Measurements from ENCODE around the gene LRP1. TPM values are rescaled to one million over a fixed set of nuclear protein-coding genes. Genes with fewer than 3 reads are reported as not detected.

The LRP1 gene
- total RNA-seq, 1 donor from 2014 or later = 118 TPM

GRCh38 chr12:57127101-57127725 lies 1.1 kb upstream of the LRP1 start:
- Histone ChIP-seq H3K9ac (ENCODE audit: low read depth in 1 of 3, low read length in 3 of 3) (peak overlapping the region; percentile 43 to 92 (median 91)), H3K36me3 (ENCODE audit: control insufficient read depth in 3 of 3, insufficient read depth in 3 of 3, low read length in 3 of 3) (no peaks in the 10 kb centered on the region), H3K27me3 (ENCODE audit: control insufficient read depth in 3 of 3, insufficient read depth in 3 of 3, low read length in 3 of 3) (no peaks in the 10 kb centered on the region), H3K4me1 (ENCODE audit: control insufficient read depth in 3 of 3, insufficient read depth in 3 of 3, low read length in 3 of 3) (peaks cover 13 to 24% (median 22%) of the 10 kb centered on the region in 3 donors), H3K9me3 (ENCODE audit: control insufficient read depth in 3 of 3, low read length in 3 of 3) (no peaks in the 10 kb centered on the region), H3K27ac (ENCODE audit: low read depth, low read length) (peak overlapping the region; percentile 94), H3K4me3 (ENCODE audit: low read length in 3 of 3) (peak overlapping the region; percentile 78 to 93 (median 86))

GRCh38 chr12:57128519-57129247 lies 400 bp downstream of the LRP1 start:
- Histone ChIP-seq H3K4me1 (ENCODE audit: control insufficient read depth in 3 of 3, insufficient read depth in 3 of 3, low read length in 3 of 3) (peaks cover 22 to 35% (median 34%) of the 10 kb centered on the region in 3 donors), H3K9ac (ENCODE audit: low read depth in 1 of 3, low read length in 3 of 3) (peak overlapping the region; percentile 56 to 75 (median 57)), H3K27ac (ENCODE audit: low read depth, low read length) (peak overlapping the region; percentile 81), H3K36me3 (ENCODE audit: control insufficient read depth in 3 of 3, insufficient read depth in 3 of 3, low read length in 3 of 3) (no peaks in the 10 kb centered on the region), H3K27me3 (ENCODE audit: control insufficient read depth in 3 of 3, insufficient read depth in 3 of 3, low read length in 3 of 3) (no peaks in the 10 kb centered on the region), H3K4me3 (ENCODE audit: low read length in 3 of 3) (peak overlapping the region; percentile 67 to 78 (median 67)), H3K9me3 (ENCODE audit: control insufficient read depth in 3 of 3, low read length in 3 of 3) (no peaks in the 10 kb centered on the region)

GRCh38 chr12:57129321-57129842 lies 1.1 kb downstream of the LRP1 start:
- peaks cover 28 to 37% (median 36%) of the 10 kb centered on the region in 3 donors for H3K4me1 ChIP-seq (ENCODE audit: control insufficient read depth in 3 of 3, insufficient read depth in 3 of 3, low read length in 3 of 3)
- peak overlapping the region; percentile 81 for H3K27ac ChIP-seq (ENCODE audit: low read depth, low read length)
- H3K9ac ChIP-seq (ENCODE audit: low read depth in 1 of 3, low read length in 3 of 3) = peak overlapping the region in 2 of 3 donors; percentile 6 to 68
- no peaks in the 10 kb centered on the region for H3K36me3 ChIP-seq (ENCODE audit: control insufficient read depth in 3 of 3, insufficient read depth in 3 of 3, low read length in 3 of 3)
- no peaks in the 10 kb centered on the region for H3K9me3 ChIP-seq (ENCODE audit: control insufficient read depth in 3 of 3, low read length in 3 of 3)
- peak overlapping the region; percentile 60 to 73 (median 67) for H3K4me3 ChIP-seq (ENCODE audit: low read length in 3 of 3)
- no peaks in the 10 kb centered on the region for H3K27me3 ChIP-seq (ENCODE audit: control insufficient read depth in 3 of 3, insufficient read depth in 3 of 3, low read length in 3 of 3)

- H3K9ac ChIP-seq (ENCODE audit: low read depth in 1 of 3, low read length in 3 of 3) = peak overlapping the region; percentile 6 to 68 (median 30)
- peaks cover 28 to 38% (median 36%) of the 10 kb centered on the region in 3 donors for H3K4me1 ChIP-seq (ENCODE audit: control insufficient read depth in 3 of 3, insufficient read depth in 3 of 3, low read length in 3 of 3)
- H3K27ac ChIP-seq (ENCODE audit: low read depth, low read length) = peak overlapping the region; percentile 81
- H3K36me3 ChIP-seq (ENCODE audit: control insufficient read depth in 3 of 3, insufficient read depth in 3 of 3, low read length in 3 of 3) = no peaks in the 10 kb centered on the region
- no peaks in the 10 kb centered on the region for H3K9me3 ChIP-seq (ENCODE audit: control insufficient read depth in 3 of 3, low read length in 3 of 3)
- peak overlapping the region; percentile 60 to 73 (median 67) for H3K4me3 ChIP-seq (ENCODE audit: low read length in 3 of 3)
- no peaks in the 10 kb centered on the region for H3K27me3 ChIP-seq (ENCODE audit: control insufficient read depth in 3 of 3, insufficient read depth in 3 of 3, low read length in 3 of 3)
These were observed 1.6 kb downstream of the LRP1 start for GRCh38 chr12:57129889-57130288.

- Histone ChIP-seq H3K9ac (ENCODE audit: low read depth in 1 of 3, low read length in 3 of 3) (peak overlapping the region in 2 of 3 donors; percentile 47 to 50), H3K4me3 (ENCODE audit: low read length in 3 of 3) (peak overlapping the region in 2 of 3 donors; percentile 36 to 73), H3K9me3 (ENCODE audit: control insufficient read depth in 3 of 3, low read length in 3 of 3) (no peaks in the 10 kb centered on the region), H3K27ac (ENCODE audit: low read depth, low read length) (peak overlapping the region; percentile 81), H3K4me1 (ENCODE audit: control insufficient read depth in 3 of 3, insufficient read depth in 3 of 3, low read length in 3 of 3) (peaks cover 35 to 44% (median 42%) of the 10 kb centered on the region in 3 donors), H3K36me3 (ENCODE audit: control insufficient read depth in 3 of 3, insufficient read depth in 3 of 3, low read length in 3 of 3) (no peaks in the 10 kb centered on the region), H3K27me3 (ENCODE audit: control insufficient read depth in 3 of 3, insufficient read depth in 3 of 3, low read length in 3 of 3) (peaks cover 0 to 6% (median 0%) of the 10 kb centered on the region in 3 donors)
These were observed 2.7 kb downstream of the LRP1 start for GRCh38 chr12:57130941-57131340.

- peak overlapping the region; percentile 81 for H3K27ac ChIP-seq (ENCODE audit: low read depth, low read length)
- H3K36me3 ChIP-seq (ENCODE audit: control insufficient read depth in 3 of 3, insufficient read depth in 3 of 3, low read length in 3 of 3) = no peaks in the 10 kb centered on the region
- peaks cover 0 to 6% (median 0%) of the 10 kb centered on the region in 3 donors for H3K27me3 ChIP-seq (ENCODE audit: control insufficient read depth in 3 of 3, insufficient read depth in 3 of 3, low read length in 3 of 3)
- peaks cover 32 to 46% (median 41%) of the 10 kb centered on the region in 3 donors for H3K4me1 ChIP-seq (ENCODE audit: control insufficient read depth in 3 of 3, insufficient read depth in 3 of 3, low read length in 3 of 3)
- no peaks in the 10 kb centered on the region for H3K9me3 ChIP-seq (ENCODE audit: control insufficient read depth in 3 of 3, low read length in 3 of 3)
- peak overlapping the region in 2 of 3 donors; percentile 2 to 34 for H3K9ac ChIP-seq (ENCODE audit: low read depth in 1 of 3, low read length in 3 of 3)
- peak overlapping the region in 2 of 3 donors; percentile 45 to 52 for H3K4me3 ChIP-seq (ENCODE audit: low read length in 3 of 3)
These were observed 3.8 kb downstream of the LRP1 start for GRCh38 chr12:57131896-57132744.

- Histone ChIP-seq H3K9me3 (ENCODE audit: control insufficient read depth in 3 of 3, low read length in 3 of 3) (no peaks in the 10 kb centered on the region), H3K27me3 (ENCODE audit: control insufficient read depth in 3 of 3, insufficient read depth in 3 of 3, low read length in 3 of 3) (peaks cover 0 to 6% (median 0%) of the 10 kb centered on the region in 3 donors), H3K4me1 (ENCODE audit: control insufficient read depth in 3 of 3, insufficient read depth in 3 of 3, low read length in 3 of 3) (peaks cover 33 to 47% (median 46%) of the 10 kb centered on the region in 3 donors), H3K9ac (ENCODE audit: low read depth in 1 of 3, low read length in 3 of 3) (peak overlapping the region in 2 of 3 donors; percentile 2 to 34), H3K36me3 (ENCODE audit: control insufficient read depth in 3 of 3, insufficient read depth in 3 of 3, low read length in 3 of 3) (no peaks in the 10 kb centered on the region), H3K27ac (ENCODE audit: low read depth, low read length) (peak overlapping the region; percentile 81), H3K4me3 (ENCODE audit: low read length in 3 of 3) (peak overlapping the region in 2 of 3 donors; percentile 4 to 6)
These were observed 4.8 kb downstream of the LRP1 start for GRCh38 chr12:57133013-57133569.

GRCh38 chr12:57133916-57134315 lies 5.6 kb downstream of the LRP1 start:
- H3K27ac ChIP-seq (ENCODE audit: low read depth, low read length) = peak overlapping the region; percentile 76
- H3K36me3 ChIP-seq (ENCODE audit: control insufficient read depth in 3 of 3, insufficient read depth in 3 of 3, low read length in 3 of 3) = peaks cover 0 to 2% (median 0%) of the 10 kb centered on the region in 3 donors
- peaks cover 0 to 6% (median 0%) of the 10 kb centered on the region in 3 donors for H3K27me3 ChIP-seq (ENCODE audit: control insufficient read depth in 3 of 3, insufficient read depth in 3 of 3, low read length in 3 of 3)
- peak overlapping the region in 1 of 3 donors; percentile 23 for H3K4me3 ChIP-seq (ENCODE audit: low read length in 3 of 3)
- H3K9ac ChIP-seq (ENCODE audit: low read depth in 1 of 3, low read length in 3 of 3) = no peak overlapping the region
- peaks cover 37 to 55% (median 52%) of the 10 kb centered on the region in 3 donors for H3K4me1 ChIP-seq (ENCODE audit: control insufficient read depth in 3 of 3, insufficient read depth in 3 of 3, low read length in 3 of 3)
- H3K9me3 ChIP-seq (ENCODE audit: control insufficient read depth in 3 of 3, low read length in 3 of 3) = no peaks in the 10 kb centered on the region

- Histone ChIP-seq H3K9ac (ENCODE audit: low read depth in 1 of 3, low read length in 3 of 3) (no peak overlapping the region), H3K27me3 (ENCODE audit: control insufficient read depth in 3 of 3, insufficient read depth in 3 of 3, low read length in 3 of 3) (peaks cover 0 to 6% (median 0%) of the 10 kb centered on the region in 3 donors), H3K4me1 (ENCODE audit: control insufficient read depth in 3 of 3, insufficient read depth in 3 of 3, low read length in 3 of 3) (peaks cover 40 to 61% (median 56%) of the 10 kb centered on the region in 3 donors), H3K4me3 (ENCODE audit: low read length in 3 of 3) (no peak overlapping the region), H3K27ac (ENCODE audit: low read depth, low read length) (peak overlapping the region; percentile 76), H3K9me3 (ENCODE audit: control insufficient read depth in 3 of 3, low read length in 3 of 3) (no peaks in the 10 kb centered on the region), H3K36me3 (ENCODE audit: control insufficient read depth in 3 of 3, insufficient read depth in 3 of 3, low read length in 3 of 3) (peaks cover 0 to 6% (median 0%) of the 10 kb centered on the region in 3 donors)
These were observed 6.7 kb downstream of the LRP1 start for GRCh38 chr12:57134949-57135348.

Data from skeletal muscle tissue (tissue), 4 donors.